H9 (cell line): ENCODE results near the gene PITX3. TPM values are rescaled to one million over a fixed set of nuclear protein-coding genes. Genes with fewer than 3 reads are reported as not detected.

Source experiments
- DNase-seq: peaks from one replicate; pipeline ENCODE4 v3.0.0-alpha.2; 2017
- H2AFZ ChIP-seq: one replicate; pipeline ENCODE4 v1.6.1; 2013; ENCODE audit warnings: mild to moderate bottlenecking, low read length, control low read depth, moderate library complexity
- H2AK5ac ChIP-seq: 2 replicates; pipeline ENCODE4 v1.6.1; 2013; ENCODE audit warnings: low read length, control low read depth, mixed read lengths; ENCODE audit not compliant: insufficient read length
- H2BK120ac ChIP-seq: one replicate; pipeline ENCODE4 v1.6.1; 2013; ENCODE audit warnings: low read depth, mild to moderate bottlenecking, low read length, control low read depth, inconsistent platforms; ENCODE audit not compliant: poor library complexity, severe bottlenecking
- H2BK12ac ChIP-seq: 2 replicates; pipeline ENCODE4 v1.6.1; 2013; ENCODE audit warnings: low read length, control low read depth, mixed read lengths, low read depth; ENCODE audit not compliant: insufficient read length
- H2BK15ac ChIP-seq: 2 replicates; pipeline ENCODE4 v1.6.1; 2013; ENCODE audit warnings: low read depth, low read length, control low read depth
- H2BK20ac ChIP-seq: one replicate; pipeline ENCODE4 v1.6.1; 2013; ENCODE audit warnings: low read depth, mild to moderate bottlenecking, low read length, control low read depth, inconsistent platforms; ENCODE audit not compliant: poor library complexity, severe bottlenecking
- H2BK5ac ChIP-seq: 2 replicates; pipeline ENCODE4 v1.6.1; 2013; ENCODE audit warnings: low read length, control low read depth, mixed read lengths; ENCODE audit not compliant: insufficient read length
- H3K14ac ChIP-seq: 2 replicates; pipeline ENCODE4 v1.6.1; 2013; ENCODE audit warnings: low read length, control low read depth; ENCODE audit not compliant: insufficient read depth
- H3K18ac ChIP-seq: 2 replicates; pipeline ENCODE4 v1.6.1; 2013; ENCODE audit warnings: low read depth, mild to moderate bottlenecking, mixed read lengths, low read length, control low read depth; ENCODE audit not compliant: insufficient read length
- H3K23ac ChIP-seq: 2 replicates; pipeline ENCODE4 v1.6.1; 2013; ENCODE audit warnings: low read length, control low read depth, mixed read lengths, low read depth; ENCODE audit not compliant: insufficient read length
- H3K23me2 ChIP-seq: 2 replicates; pipeline ENCODE4 v1.6.1; 2013; ENCODE audit warnings: low read depth, mild to moderate bottlenecking, mixed read lengths, low read length, control low read depth; ENCODE audit not compliant: insufficient read length, poor library complexity, severe bottlenecking
- H3K27ac ChIP-seq: 2 replicates; pipeline ENCODE4 v1.5.1; 2013; ENCODE audit warnings: low read length, control low read depth, mixed read lengths, low read depth; ENCODE audit not compliant: insufficient read length
- H3K27me3 ChIP-seq: 2 replicates; pipeline ENCODE4 v1.6.1; 2013; ENCODE audit warnings: low read length, control low read depth, inconsistent platforms; ENCODE audit not compliant: insufficient read depth
- H3K4ac ChIP-seq: 2 replicates; pipeline ENCODE4 v1.6.1; 2013; ENCODE audit warnings: low read depth, mild to moderate bottlenecking, control low read depth, inconsistent platforms, low read length, moderate library complexity
- H3K4me1 ChIP-seq: 2 replicates; pipeline ENCODE4 v1.6.1; 2013; ENCODE audit warnings: low read length, control low read depth, inconsistent platforms; ENCODE audit not compliant: insufficient read depth
- H3K4me2 ChIP-seq: 2 replicates; pipeline ENCODE4 v1.6.1; 2013; ENCODE audit warnings: low read length, control low read depth, mixed read lengths; ENCODE audit not compliant: insufficient read length, insufficient read depth
- H3K56ac ChIP-seq: 2 replicates; pipeline ENCODE4 v1.6.1; 2013; ENCODE audit warnings: low read depth, mild to moderate bottlenecking, mixed read lengths, low read length, control low read depth; ENCODE audit not compliant: insufficient read length
- H3K79me1 ChIP-seq: 2 replicates; pipeline ENCODE4 v1.6.1; 2013; ENCODE audit warnings: low read depth, mild to moderate bottlenecking, moderate library complexity, low read length, control low read depth, inconsistent platforms; ENCODE audit not compliant: insufficient read depth, poor library complexity, severe bottlenecking
- H3K79me2 ChIP-seq: 2 replicates; pipeline ENCODE4 v1.6.1; 2013; ENCODE audit warnings: low read length, control low read depth, inconsistent platforms; ENCODE audit not compliant: insufficient read depth
- H3K9ac ChIP-seq: 2 replicates; pipeline ENCODE4 v1.6.1; 2013; ENCODE audit warnings: low read length, control low read depth, mixed read lengths; ENCODE audit not compliant: insufficient read length; ENCODE audit errors: extremely low read depth
- H3K9me3 ChIP-seq: one replicate; pipeline ENCODE4 v1.6.1; 2013; ENCODE audit warnings: low read depth, low read length, inconsistent platforms; ENCODE audit not compliant: control insufficient read depth
- H3T11ph ChIP-seq: one replicate; pipeline ENCODE4 v1.6.1; 2013; ENCODE audit warnings: mild to moderate bottlenecking, low read length, control low read depth, inconsistent platforms
- H4K20me1 ChIP-seq: one replicate; pipeline ENCODE4 v1.6.1; 2013; ENCODE audit not compliant: control insufficient read depth, insufficient read length, insufficient read depth
- H4K5ac ChIP-seq: 2 replicates; pipeline ENCODE4 v1.6.1; 2013; ENCODE audit warnings: low read depth, mild to moderate bottlenecking, mixed read lengths, low read length, control low read depth; ENCODE audit not compliant: insufficient read length
- H4K8ac ChIP-seq: replicated peaks from 2 replicates; pipeline ENCODE4 v1.6.1; 2013; ENCODE audit warnings: low read length, control low read depth, mixed read lengths, low read depth; ENCODE audit not compliant: insufficient read length
- H4K91ac ChIP-seq: 2 replicates; pipeline ENCODE4 v1.6.1; 2013; ENCODE audit warnings: low read depth, mild to moderate bottlenecking, moderate library complexity, mixed read lengths, low read length, control low read depth; ENCODE audit not compliant: insufficient read length
- H3K27ac Mint-ChIP-seq, 3 experiments: 2 replicates in 2 of 3; 3 replicates in 1 of 3; pipeline ENCODE4 v1.8.0; 2020 to 2021; ENCODE audit warnings: mixed read lengths in 3 of 3, mild to moderate bottlenecking in 1 of 3, moderate library complexity in 1 of 3
- H3K27me3 Mint-ChIP-seq: 2 replicates; pipeline ENCODE4 v1.8.0; 2021; ENCODE audit warnings: low read depth, mild to moderate bottlenecking, moderate library complexity, mixed read lengths
- H3K36me3 Mint-ChIP-seq, 3 experiments: 2 replicates in 2 of 3; 3 replicates in 1 of 3; pipeline ENCODE4 v1.8.0; 2020 to 2021; ENCODE audit warnings: low read depth in 3 of 3, mixed read lengths in 3 of 3; ENCODE audit not compliant: insufficient read depth in 1 of 3
- H3K4me1 Mint-ChIP-seq, 2 experiments: 2 replicates each; pipeline ENCODE4 v1.8.0; 2020; ENCODE audit warnings: mixed read lengths in 2 of 2
- H3K4me3 Mint-ChIP-seq, 2 experiments: 2 replicates in 1 of 2; 3 replicates in 1 of 2; pipeline ENCODE4 v1.8.0; 2020 to 2021; ENCODE audit warnings: mild to moderate bottlenecking in 2 of 2, mixed read lengths in 2 of 2, moderate library complexity in 1 of 2
- H3K9me3 Mint-ChIP-seq, 2 experiments: 2 replicates in 1 of 2; 3 replicates in 1 of 2; pipeline ENCODE4 v1.8.0; 2020; ENCODE audit warnings: mild to moderate bottlenecking in 2 of 2, mixed read lengths in 2 of 2, moderate library complexity in 1 of 2
- WGBS: extraction: QIAGEN DNeasy Blood & Tissue Kit; methylation state at CpG from one replicate; pipeline ENCODE4 v1.1.7; 2013; ENCODE audit warnings: missing lambda C conversion rate, low lambda C conversion rate, mixed read lengths; ENCODE audit not compliant: insufficient read length; ENCODE audit errors: extremely low coverage; 5-methylcytosine and 5-hydroxymethylcytosine counted together
- total RNA-seq: library from RNA; stranded (reverse); gene quantifications from 2 replicates; pipeline ENCODE4 v1.2.1, GENCODE V29; 2021
- TF ChIP-seq, protein P1 (sequence below): fragments of 200-600 bp; sonication (generic); conservative IDR thresholded peaks from 3 replicates; pipeline ENCODE4 v1.8.0; 2021; ENCODE audit warnings: antibody characterized with exemption, mild to moderate bottlenecking

PITX3 gene
- total RNA-seq, 1 experiment from 2014 or later = not detected

DNA sequence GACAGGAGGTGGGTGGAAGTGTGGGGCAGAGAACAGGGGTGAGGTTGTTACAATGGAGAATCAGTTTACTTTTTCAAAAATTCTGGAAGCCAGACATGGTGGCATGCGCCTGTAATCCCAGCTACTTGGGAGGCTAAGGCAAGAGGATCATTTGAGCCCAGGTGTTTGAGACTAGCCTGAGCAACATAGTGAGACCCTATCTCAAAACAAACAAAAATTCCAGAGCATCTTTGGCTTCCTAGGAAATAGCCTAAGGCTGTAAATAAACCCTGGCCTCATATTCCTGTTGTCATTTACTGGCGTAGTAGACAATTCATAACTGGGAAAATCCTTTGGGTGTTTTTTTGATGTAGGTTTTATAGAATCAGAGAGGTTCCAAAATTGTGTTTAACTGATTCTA, 48.0 kb upstream of the PITX3 start:
- H3K14ac ChIP-seq = no peak overlapping the region
- no peak overlapping the region for H2AK5ac ChIP-seq
- H3T11ph ChIP-seq = no peak overlapping the region
- no peaks in the 10 kb centered on the region for H3K79me2 ChIP-seq
- no peak overlapping the region for H2BK12ac ChIP-seq
- no peak overlapping the region for H2BK15ac ChIP-seq
- H3K27me3 ChIP-seq = no peaks in the 10 kb centered on the region
- Mint-ChIP-seq H3K4me3 (no peak overlapping the region; a peak in 1 of 5 replicates), H3K36me3 (no peaks in the 10 kb centered on the region), H3K9me3 (no peaks in the 10 kb centered on the region), H3K27me3 (no peaks in the 10 kb centered on the region), H3K4me1 (no peaks in the 10 kb centered on the region; a peak in 1 of 4 replicates), H3K27ac (no peak overlapping the region)
- H3K23me2 ChIP-seq = no peaks in the 10 kb centered on the region
- no peak overlapping the region for H4K5ac ChIP-seq
- no peak overlapping the region for H4K91ac ChIP-seq
- TF ChIP-seq, protein P1, sequence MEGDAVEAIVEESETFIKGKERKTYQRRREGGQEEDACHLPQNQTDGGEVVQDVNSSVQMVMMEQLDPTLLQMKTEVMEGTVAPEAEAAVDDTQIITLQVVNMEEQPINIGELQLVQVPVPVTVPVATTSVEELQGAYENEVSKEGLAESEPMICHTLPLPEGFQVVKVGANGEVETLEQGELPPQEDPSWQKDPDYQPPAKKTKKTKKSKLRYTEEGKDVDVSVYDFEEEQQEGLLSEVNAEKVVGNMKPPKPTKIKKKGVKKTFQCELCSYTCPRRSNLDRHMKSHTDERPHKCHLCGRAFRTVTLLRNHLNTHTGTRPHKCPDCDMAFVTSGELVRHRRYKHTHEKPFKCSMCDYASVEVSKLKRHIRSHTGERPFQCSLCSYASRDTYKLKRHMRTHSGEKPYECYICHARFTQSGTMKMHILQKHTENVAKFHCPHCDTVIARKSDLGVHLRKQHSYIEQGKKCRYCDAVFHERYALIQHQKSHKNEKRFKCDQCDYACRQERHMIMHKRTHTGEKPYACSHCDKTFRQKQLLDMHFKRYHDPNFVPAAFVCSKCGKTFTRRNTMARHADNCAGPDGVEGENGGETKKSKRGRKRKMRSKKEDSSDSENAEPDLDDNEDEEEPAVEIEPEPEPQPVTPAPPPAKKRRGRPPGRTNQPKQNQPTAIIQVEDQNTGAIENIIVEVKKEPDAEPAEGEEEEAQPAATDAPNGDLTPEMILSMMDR = no peak
- H2BK20ac ChIP-seq = no peak overlapping the region
- WGBS = no CpG with 5 or more reads among the region's 2 CpGs
- no peak for DNase-seq
- H3K27ac ChIP-seq = no peak overlapping the region
- H3K56ac ChIP-seq = no peak overlapping the region
- no peak overlapping the region for H2BK5ac ChIP-seq
- no peak overlapping the region for H3K4ac ChIP-seq
- H2AFZ ChIP-seq = no peak overlapping the region
- no peaks in the 10 kb centered on the region for H3K9me3 ChIP-seq
- no peaks in the 10 kb centered on the region for H3K79me1 ChIP-seq
- H4K8ac ChIP-seq = no peak overlapping the region
- H2BK120ac ChIP-seq = no peak overlapping the region
- H3K23ac ChIP-seq = no peak overlapping the region
- no peak overlapping the region for H3K18ac ChIP-seq
- H3K9ac ChIP-seq = no peak overlapping the region
- no peaks in the 10 kb centered on the region for H4K20me1 ChIP-seq
- H3K4me1 ChIP-seq = no peaks in the 10 kb centered on the region
- H3K4me2 ChIP-seq = no peak overlapping the region
